ENCODE results near the gene TNP2.

Gene TNP2

GRCh38 chr16:11234884-11235702, 34.0 kb downstream of the TNP2 start:
- no peak for DNase-seq (ENCODE audit: low read depth, low spot score)

GRCh38 chr16:11233727-11234376, 35.3 kb downstream of the TNP2 start:
- POLR2A ChIA-PET: no interaction called here
- DNase-seq (ENCODE audit: low read depth, low spot score): no peak
- CTCF ChIA-PET: no interaction called here
- TF ChIP-seq CTCF (IDR thresholded peaks at IDR 0.05; ENCODE audit: insufficient read depth, low read length, missing control alignments): no peak
- H3K4me3 ChIP-seq (ENCODE audit: low read depth, low read length): no peak overlapping the region

More at GRCh38 chr16:11234884-11235702, 34.0 kb downstream of the TNP2 start:
- H3K4me3 ChIP-seq (ENCODE audit: low read depth, low read length): no peak overlapping the region
- POLR2A ChIA-PET: no interaction called here
- TF ChIP-seq CTCF (IDR thresholded peaks at IDR 0.05; ENCODE audit: insufficient read depth, low read length, missing control alignments): no peak
- CTCF ChIA-PET: interaction anchor here (1.0 kb wide), 1 partner anchor 19 kb away, joined by 3 read pairs; no protein-coding TSS in a partner anchor

- no peak for TF ChIP-seq CTCF (IDR thresholded peaks at IDR 0.05; ENCODE audit: insufficient read depth, low read length, missing control alignments)
- no peak for DNase-seq (ENCODE audit: low read depth, low spot score)
- POLR2A ChIA-PET: no interaction called here
- no peak overlapping the region for H3K4me3 ChIP-seq (ENCODE audit: low read depth, low read length)
- CTCF ChIA-PET: no interaction called here
Measured at GRCh38 chr16:11232852-11233726, 36.0 kb downstream of the TNP2 start.

- no peak for TF ChIP-seq CTCF (IDR thresholded peaks at IDR 0.05; ENCODE audit: insufficient read depth, low read length, missing control alignments)
- H3K4me3 ChIP-seq (ENCODE audit: low read depth, low read length): no peak overlapping the region
- ChIA-PET POLR2A (no interaction called here), CTCF (no interaction called here)
- no peak for DNase-seq (ENCODE audit: low read depth, low spot score)
Measured at GRCh38 chr16:11232302-11232851, 36.7 kb downstream of the TNP2 start.

- CTCF ChIA-PET: interaction anchor here (1.1 kb wide), 1 partner anchor 21 kb away, joined by 3 read pairs; no protein-coding TSS in a partner anchor
- no peak for DNase-seq (ENCODE audit: low read depth, low spot score)
- TF ChIP-seq CTCF (IDR thresholded peaks at IDR 0.05; ENCODE audit: insufficient read depth, low read length, missing control alignments): no peak
- POLR2A ChIA-PET: no interaction called here
- H3K4me3 ChIP-seq (ENCODE audit: low read depth, low read length): no peak overlapping the region
Measured at GRCh38 chr16:11231367-11231970, 37.7 kb downstream of the TNP2 start.
